Aorta (tissue), 5 donors: Measurements from ENCODE around the gene SERPINA3. TPM values are rescaled to one million over a fixed set of nuclear protein-coding genes. Genes with fewer than 3 reads are reported as not detected.
"Not testable (repeated sequence)": the region's sequence is repeated elsewhere in the genome, so short reads cannot be mapped to it uniquely, and the experiment has no call there.

Experiments used
- ATAC-seq: fragments of 200-7000 bp; cut with Tn5 transposase; one replicate; pipeline ENCODE4 v1.9.1; 2022; ENCODE audit warnings: moderate library complexity; ENCODE audit not compliant: low FRiP score
- DNase-seq, 2 donors: peaks; one replicate each; pipeline ENCODE4 v3.0.0-alpha.2; 2020
- H3K27ac ChIP-seq, 2 donors: one replicate each; pipeline ENCODE4 v1.5.1; 2013; ENCODE audit warnings: low read length in 2 of 2, mild to moderate bottlenecking in 2 of 2, moderate library complexity in 2 of 2, control low read depth in 1 of 2, inconsistent platforms in 1 of 2, low read depth in 1 of 2
- H3K27me3 ChIP-seq, 2 donors: one replicate each; pipeline ENCODE4 v1.6.1; 2013; ENCODE audit warnings: control low read depth in 1 of 2, low read length in 1 of 2, mild to moderate bottlenecking in 1 of 2, moderate library complexity in 1 of 2; ENCODE audit not compliant: insufficient read depth in 2 of 2, control insufficient read depth in 1 of 2
- H3K36me3 ChIP-seq, 2 donors: one replicate each; pipeline ENCODE4 v1.6.1; 2013; ENCODE audit warnings: control low read depth in 1 of 2, low read length in 1 of 2, mild to moderate bottlenecking in 1 of 2; ENCODE audit not compliant: insufficient read depth in 2 of 2, control insufficient read depth in 1 of 2
- H3K4me1 ChIP-seq, 2 donors: one replicate each; pipeline ENCODE4 v1.6.1; 2013; ENCODE audit warnings: low read length in 2 of 2, control low read depth in 1 of 2, mild to moderate bottlenecking in 1 of 2, moderate library complexity in 1 of 2; ENCODE audit not compliant: insufficient read depth in 2 of 2, control insufficient read depth in 1 of 2
- H3K4me3 ChIP-seq, 2 donors: one replicate each; pipeline ENCODE4 v1.5.1; 2013; ENCODE audit warnings: low read length in 2 of 2, control low read depth in 1 of 2, mild to moderate bottlenecking in 1 of 2
- H3K9me3 ChIP-seq: one replicate; pipeline ENCODE4 v1.6.1; 2013; ENCODE audit warnings: mild to moderate bottlenecking, low read length; ENCODE audit not compliant: control insufficient read depth
- WGBS, 2 donors: extraction: QIAGEN DNeasy Blood & Tissue Kit; methylation state at CpG; one replicate each; pipeline ENCODE4 v1.1.7; 2013; 5-methylcytosine and 5-hydroxymethylcytosine counted together
- intact Hi-C, 2 donors: fragments of 100-400 bp; cut with DNase I; formaldehyde crosslinking; loops; one replicate each; pipeline versions ENCODE4 v1.14.2 to v1.15.0; 2022
- polyA plus RNA-seq, 2 donors: library from polyadenylated mRNA; stranded (reverse); fragments of 200-250 nt; gene quantifications; one replicate each; pipeline ENCODE4 v1.2.3, GENCODE V29; 2013
- total RNA-seq, 2 donors: library from RNA; stranded (reverse); fragmentation: NEBNext Ultra II Directional; extraction: Animal tissue kit (Norgen Biotek cat#: 25700); gene quantifications; one replicate each; pipeline ENCODE4 v1.2.1, GENCODE V29; 2021
- donor health status: healthy with polysubstance abuse.
- donor health status: Bipolar disorder and iron deficiency.
- donor health status: DM: no; HTN: no; CAD: no.
- donor health status: DM: no; HTN: no; CAD: no.
- donor health status: DM: yes; HTN: yes; CAD: no.

The SERPINA3 gene
- total and polyA plus RNA-seq, 4 donors = 53.2 to 220 (median 159) TPM

- intact Hi-C loops = no loop called here
- no peaks in the 10 kb centered on the region for H3K27me3 ChIP-seq
- no peaks in the 10 kb centered on the region for H3K4me1 ChIP-seq
- DNase-seq = no peak
- H3K36me3 ChIP-seq = no peaks in the 10 kb centered on the region
- no peak overlapping the region for H3K4me3 ChIP-seq
- H3K9me3 ChIP-seq = no peaks in the 10 kb centered on the region
- H3K27ac ChIP-seq = no peak overlapping the region
- no peak for ATAC-seq
- 82 to 87% methylated on average over 7 of the region's 7 CpGs for WGBS, 2 donors
Measured at GRCh38 chr14:94631536-94632304, 19.5 kb downstream of the SERPINA3 start.

- Histone ChIP-seq H3K27me3 (no peaks in the 10 kb centered on the region), H3K27ac (no peak overlapping the region), H3K36me3 (no peaks in the 10 kb centered on the region), H3K4me1 (no peaks in the 10 kb centered on the region), H3K4me3 (no peak overlapping the region), H3K9me3 (no peaks in the 10 kb centered on the region)
- no peak for DNase-seq
- intact Hi-C loops = no loop called here
- no peak for ATAC-seq
- WGBS, 2 donors = 83 to 84% methylated on average over 4 of the region's 4 CpGs
Measured at GRCh38 chr14:94632305-94632590, 20.1 kb downstream of the SERPINA3 start.

- intact Hi-C loops = no loop called here
- Histone ChIP-seq H3K9me3 (no peaks in the 10 kb centered on the region), H3K27me3 (no peaks in the 10 kb centered on the region), H3K4me3 (no peak overlapping the region), H3K27ac (no peak overlapping the region), H3K4me1 (no peaks in the 10 kb centered on the region), H3K36me3 (no peaks in the 10 kb centered on the region)
- ATAC-seq (no peak), DNase-seq (no peak)
- 77 to 84% methylated on average over 6 of the region's 6 CpGs for WGBS, 2 donors
Measured at GRCh38 chr14:94633121-94633520, 20.9 kb downstream of the SERPINA3 start.

GRCh38 chr14:94635154-94635553 is 23.0 kb downstream of the SERPINA3 start:
- ATAC-seq (no peak), DNase-seq (no peak)
- intact Hi-C loops = no loop called here
- Histone ChIP-seq H3K4me3 (no peak overlapping the region), H3K36me3 (no peaks in the 10 kb centered on the region), H3K9me3 (no peaks in the 10 kb centered on the region), H3K27me3 (no peaks in the 10 kb centered on the region), H3K4me1 (no peaks in the 10 kb centered on the region), H3K27ac (no peak overlapping the region)
- 54 to 79% methylated on average over 1 of the region's 1 CpG for WGBS, 2 donors

GRCh38 chr14:94636744-94637412 is 24.7 kb downstream of the SERPINA3 start:
- Histone ChIP-seq H3K4me3 (no peak overlapping the region), H3K4me1 (no peaks in the 10 kb centered on the region), H3K36me3 (no peaks in the 10 kb centered on the region), H3K27ac (no peak overlapping the region), H3K9me3 (no peaks in the 10 kb centered on the region), H3K27me3 (no peaks in the 10 kb centered on the region)
- DNase-seq = no peak
- ATAC-seq = no peak
- WGBS, 2 donors = 73 to 76% methylated on average over 2 of the region's 2 CpGs
- intact Hi-C loops = no loop called here

- H3K4me3 ChIP-seq, DNase-seq, H3K27ac ChIP-seq, H3K4me1 ChIP-seq, H3K36me3 ChIP-seq, H3K9me3 ChIP-seq, ATAC-seq, intact Hi-C loops, H3K27me3 ChIP-seq: not testable (repeated sequence)
- 83 to 87% methylated on average over 7 to 8 of the region's 8 CpGs for whole genome bisulfite sequencing, 2 donors
Measured at GRCh38 chr14:94637814-94638213, 25.6 kb downstream of the SERPINA3 start.

GRCh38 chr14:94638339-94638738 is 26.1 kb downstream of the SERPINA3 start:
- ATAC-seq (no peak), DNase-seq (no peak)
- Histone ChIP-seq H3K9me3 (no peaks in the 10 kb centered on the region), H3K36me3 (no peaks in the 10 kb centered on the region), H3K27me3 (no peaks in the 10 kb centered on the region), H3K27ac (no peak overlapping the region), H3K4me3 (no peak overlapping the region), H3K4me1 (no peaks in the 10 kb centered on the region)
- intact Hi-C loops = no loop called here
- 70 to 76% methylated on average over 2 of the region's 2 CpGs for WGBS, 2 donors

- DNase-seq = no peak
Measured at GRCh38 chr14:94638961-94639817, 27.0 kb downstream of the SERPINA3 start.

More at GRCh38 chr14:94638961-94639817, 27.0 kb downstream of the SERPINA3 start:
- 76 to 80% methylated on average over 11 of the region's 11 CpGs for WGBS, 2 donors
- H3K4me1 ChIP-seq = no peaks in the 10 kb centered on the region
- no peak overlapping the region for H3K4me3 ChIP-seq
- intact Hi-C loops = no loop called here
- H3K27me3 ChIP-seq = no peaks in the 10 kb centered on the region
- ATAC-seq = no peak
- H3K36me3 ChIP-seq = no peaks in the 10 kb centered on the region
- no peak overlapping the region for H3K27ac ChIP-seq
- no peaks in the 10 kb centered on the region for H3K9me3 ChIP-seq
